HG02981 (cell line): ENCODE results near the gene GALNS.
"Not testable (repeated sequence)": the region's sequence is repeated elsewhere in the genome, so short reads cannot be mapped to it uniquely, and the experiment has no call there.

ENCODE experiments used
- ATAC-seq: cut with Tn5 transposase; IDR thresholded peaks from one replicate; pipeline ENCODE4 v1.9.1; 2021; ENCODE audit warnings: mild to moderate bottlenecking, moderate library complexity; ENCODE audit not compliant: unreplicated experiment

GALNS gene

DNA sequence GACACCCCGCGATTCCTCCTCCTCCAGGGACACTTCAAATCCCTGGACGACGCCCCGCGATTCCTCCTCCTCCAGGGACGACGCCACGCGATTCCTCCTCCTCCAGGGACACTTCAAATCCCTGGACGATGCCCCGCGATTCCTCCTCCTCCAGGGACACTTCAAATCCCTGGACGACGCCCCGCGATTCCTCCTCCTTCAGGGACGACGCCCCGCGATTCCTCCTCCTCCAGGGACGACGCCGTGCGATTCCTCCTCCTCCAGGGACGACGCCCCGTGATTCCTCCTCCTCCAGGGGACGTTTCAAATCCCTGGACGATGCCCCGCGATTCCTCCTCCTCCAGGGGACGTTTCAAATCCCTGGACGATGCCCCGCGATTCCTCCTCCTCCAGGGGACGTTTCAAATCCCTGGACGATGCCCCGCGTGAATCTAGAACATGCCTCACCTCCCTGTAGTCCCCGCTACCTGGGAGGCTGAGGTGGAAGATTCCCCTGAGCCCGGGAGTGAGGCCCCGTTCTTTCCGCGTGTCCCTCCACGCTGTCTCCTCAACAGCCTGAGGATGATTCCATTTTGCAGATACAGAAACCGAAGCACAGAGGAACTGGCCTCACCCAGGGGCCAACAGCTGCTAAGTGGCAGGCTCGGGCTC, 33.1 kb upstream of the GALNS start:
- not testable (repeated sequence) for ATAC-seq

DNA sequence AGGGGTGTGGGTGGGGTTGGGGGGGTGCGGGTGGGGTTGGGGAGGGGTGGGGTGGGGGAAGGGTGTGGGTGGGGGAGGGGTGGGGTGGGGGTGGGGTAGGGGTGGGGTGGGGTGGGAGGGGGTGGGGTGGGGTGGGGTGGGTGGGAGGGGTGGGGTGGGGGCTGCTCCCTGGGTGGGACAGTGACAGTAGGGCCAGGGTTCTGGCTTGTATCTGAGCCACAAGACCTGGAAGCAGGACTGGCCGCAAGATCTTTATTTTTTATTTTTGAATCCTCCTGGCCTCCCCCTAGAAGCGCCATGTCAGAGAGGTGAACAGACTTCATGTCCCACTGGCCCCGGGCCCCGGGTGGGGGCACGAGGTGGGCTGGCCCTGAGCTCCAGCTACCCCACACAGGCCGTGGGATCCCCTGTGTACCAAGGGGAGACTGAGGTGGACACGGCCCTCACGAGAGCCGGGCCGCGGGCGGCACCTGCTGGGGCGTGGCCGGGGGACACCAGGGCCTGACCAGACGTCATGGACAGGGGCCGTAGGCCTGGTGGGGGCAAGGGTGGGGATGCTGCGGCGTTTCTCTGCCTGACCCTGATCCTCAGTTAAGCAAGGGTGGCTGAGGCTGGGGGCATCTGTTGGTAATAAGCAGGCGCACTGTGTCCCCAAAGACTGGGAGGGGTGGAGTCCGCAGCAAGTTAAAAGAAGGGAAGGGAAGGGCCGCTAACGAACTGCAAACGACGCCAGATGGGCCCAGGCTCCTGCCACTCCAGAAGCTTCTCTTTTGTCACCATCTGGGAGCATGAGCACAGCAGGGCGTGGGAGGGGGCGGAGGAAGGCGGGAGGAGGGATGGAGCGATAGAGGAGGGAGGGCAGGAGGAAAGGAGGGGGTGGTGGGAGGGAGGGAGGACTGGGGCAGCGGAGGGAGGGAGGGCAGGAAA, 32.0 kb upstream of the GALNS start:
- ATAC-seq = no peak

DNA sequence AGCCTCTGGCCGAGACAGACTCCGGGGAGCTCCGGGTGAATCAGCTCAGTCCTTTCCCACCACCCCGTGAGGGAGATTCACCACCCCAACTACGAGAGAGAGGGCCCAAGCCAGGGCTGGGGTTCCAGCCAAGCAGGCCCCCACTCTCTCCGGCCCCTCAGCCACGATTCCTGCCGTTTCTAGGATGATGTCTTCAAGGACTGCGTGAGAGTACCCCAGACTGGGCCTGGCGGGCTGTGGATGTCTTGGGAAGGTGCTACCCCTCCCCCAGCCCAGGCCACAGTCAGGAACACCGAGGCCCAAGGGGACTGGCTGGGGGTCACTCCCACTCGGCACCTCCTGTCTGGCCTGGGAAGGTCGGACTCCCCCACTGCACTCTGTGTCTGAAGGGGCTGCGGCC, 31.3 kb upstream of the GALNS start:
- ATAC-seq = no peak

DNA sequence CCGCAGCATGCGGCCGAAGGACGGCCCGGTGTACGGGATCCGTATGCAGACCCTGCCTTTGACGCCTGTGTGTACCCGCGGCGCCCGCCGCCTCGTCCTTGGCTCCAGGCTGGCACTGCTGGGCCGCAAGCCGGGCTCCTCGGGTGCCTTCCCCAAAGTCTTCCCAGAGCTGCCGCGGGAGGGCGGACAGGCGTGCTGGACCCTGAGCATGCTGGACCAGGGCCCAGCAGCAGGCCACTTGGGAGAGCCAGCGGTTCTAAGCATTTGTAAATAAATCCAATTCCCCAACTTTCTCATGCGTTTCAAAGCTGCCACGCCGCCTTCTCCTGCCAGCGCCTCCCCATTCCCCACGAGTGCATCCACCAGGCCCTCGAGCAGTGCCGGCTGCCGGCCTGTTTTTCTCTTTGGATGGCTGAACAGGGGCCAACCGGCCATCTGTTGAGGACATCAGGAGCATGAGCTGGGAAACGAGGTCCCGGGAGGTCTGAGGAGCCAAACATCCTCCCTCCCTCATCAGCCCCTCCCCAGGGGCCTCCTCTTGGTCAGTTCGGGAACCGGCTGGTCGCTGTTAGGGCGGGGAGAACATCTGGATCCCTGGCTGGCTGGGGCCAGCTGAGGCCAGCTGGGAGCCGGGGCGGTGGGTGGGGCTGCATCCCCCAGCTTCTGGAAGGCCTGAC, 30.2 kb upstream of the GALNS start:
- ATAC-seq = no peak

DNA sequence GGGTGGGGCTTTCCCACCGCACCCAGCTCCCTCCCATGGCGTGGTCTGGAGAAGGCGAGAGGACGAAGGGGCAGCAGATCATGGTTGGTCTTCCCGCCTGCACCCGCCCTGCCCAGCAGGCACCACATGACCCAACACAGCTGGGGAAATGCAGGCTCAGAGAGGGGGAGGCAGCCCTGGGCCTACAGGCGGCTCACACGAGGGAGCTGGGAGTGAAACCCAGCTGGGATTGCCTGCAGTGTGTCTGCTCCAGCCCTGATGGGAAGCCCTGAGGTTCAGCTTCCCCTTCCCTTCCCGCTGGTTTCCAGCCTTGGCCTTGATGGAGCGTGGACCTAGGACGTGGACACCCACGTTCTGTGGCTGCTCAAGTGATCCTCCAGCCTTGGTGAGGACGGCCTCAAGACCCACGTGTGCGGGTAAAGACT, 29.7 kb upstream of the GALNS start:
- no peak for ATAC-seq

DNA sequence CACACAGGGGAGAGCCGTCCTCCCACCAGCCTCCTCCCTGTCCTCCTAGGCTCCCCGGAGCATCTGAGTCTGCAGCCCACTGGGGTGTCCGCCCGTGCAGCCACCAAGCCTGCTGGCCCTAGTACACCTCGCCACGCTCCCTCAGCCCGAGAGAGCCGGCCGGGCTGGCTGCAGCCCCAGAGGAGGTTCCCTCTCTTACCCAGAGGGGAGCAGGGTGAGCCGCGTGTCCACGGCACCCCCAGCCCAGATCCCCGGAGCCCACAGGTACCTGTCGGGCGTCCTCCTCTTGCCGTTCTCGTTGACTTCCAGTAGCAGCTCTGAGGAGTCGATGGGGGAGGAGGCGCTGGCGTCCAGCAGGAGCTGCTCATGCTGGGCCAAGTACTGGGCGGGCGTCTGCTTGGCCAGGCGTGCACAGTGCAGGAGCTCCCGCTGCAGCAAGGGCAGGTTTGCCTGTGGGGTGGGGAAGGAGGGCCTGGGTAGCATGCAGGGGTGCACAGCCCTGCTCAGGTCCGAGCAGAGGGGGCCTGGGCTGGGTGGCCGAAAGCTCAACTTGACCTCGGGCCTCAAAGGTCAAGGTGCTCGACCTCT, 29.0 kb upstream of the GALNS start:
- ATAC-seq = no peak

DNA sequence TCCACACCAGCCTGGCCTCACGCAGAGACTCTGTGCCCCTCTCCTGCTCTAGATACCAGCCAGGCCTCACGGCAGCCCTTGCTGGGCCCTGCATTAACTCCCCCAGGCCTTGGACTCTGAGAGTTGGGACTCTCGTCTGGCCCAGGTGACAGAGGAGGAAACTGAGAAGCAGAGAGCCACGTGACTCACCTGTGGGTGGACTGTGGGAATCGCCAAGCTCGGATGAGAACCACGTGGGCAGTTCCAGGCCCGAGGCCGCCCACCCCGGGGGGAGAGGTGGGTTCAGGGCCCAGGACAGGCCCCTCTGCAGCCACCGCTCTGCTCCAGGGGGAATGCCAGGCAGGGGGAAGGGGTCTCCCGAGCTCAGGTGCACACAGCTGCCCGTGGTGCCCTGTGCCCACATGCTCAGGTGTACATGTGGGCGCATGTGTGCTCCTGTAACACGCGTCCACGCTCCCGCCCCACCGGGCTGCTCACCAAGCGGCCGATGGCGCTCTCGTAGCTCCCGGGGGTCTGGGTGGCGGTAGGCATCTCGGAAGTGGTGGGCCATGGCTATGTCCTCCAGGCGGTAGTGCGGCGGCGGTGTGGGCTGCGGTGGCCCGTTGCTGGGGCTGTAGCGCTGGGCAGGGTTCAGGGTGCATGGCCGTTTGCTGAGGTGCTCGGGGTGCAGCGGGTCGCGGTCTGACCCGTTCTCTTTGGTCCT, 28.0 kb upstream of the GALNS start:
- ATAC-seq = no peak

DNA sequence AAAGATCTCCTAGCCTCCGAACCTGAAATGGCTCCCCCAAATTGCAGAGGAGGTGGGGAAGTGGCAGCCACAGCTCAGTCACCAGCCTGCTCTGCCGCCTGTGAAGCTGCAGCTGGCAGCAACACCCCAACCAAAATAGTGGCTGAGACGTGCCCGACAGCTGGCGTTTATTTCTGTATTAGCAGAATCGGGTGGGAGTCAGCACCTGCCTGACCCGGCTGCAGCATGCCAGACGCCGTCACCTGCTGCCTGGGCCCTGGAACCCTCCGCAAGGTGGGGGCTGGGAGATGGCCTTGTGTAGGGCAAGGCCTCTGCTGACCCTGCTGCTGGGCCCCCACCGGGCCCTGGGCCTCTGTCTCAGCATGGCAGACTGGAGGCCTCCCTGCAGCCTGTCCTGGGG, 27.2 kb upstream of the GALNS start:
- ATAC-seq = no peak

DNA sequence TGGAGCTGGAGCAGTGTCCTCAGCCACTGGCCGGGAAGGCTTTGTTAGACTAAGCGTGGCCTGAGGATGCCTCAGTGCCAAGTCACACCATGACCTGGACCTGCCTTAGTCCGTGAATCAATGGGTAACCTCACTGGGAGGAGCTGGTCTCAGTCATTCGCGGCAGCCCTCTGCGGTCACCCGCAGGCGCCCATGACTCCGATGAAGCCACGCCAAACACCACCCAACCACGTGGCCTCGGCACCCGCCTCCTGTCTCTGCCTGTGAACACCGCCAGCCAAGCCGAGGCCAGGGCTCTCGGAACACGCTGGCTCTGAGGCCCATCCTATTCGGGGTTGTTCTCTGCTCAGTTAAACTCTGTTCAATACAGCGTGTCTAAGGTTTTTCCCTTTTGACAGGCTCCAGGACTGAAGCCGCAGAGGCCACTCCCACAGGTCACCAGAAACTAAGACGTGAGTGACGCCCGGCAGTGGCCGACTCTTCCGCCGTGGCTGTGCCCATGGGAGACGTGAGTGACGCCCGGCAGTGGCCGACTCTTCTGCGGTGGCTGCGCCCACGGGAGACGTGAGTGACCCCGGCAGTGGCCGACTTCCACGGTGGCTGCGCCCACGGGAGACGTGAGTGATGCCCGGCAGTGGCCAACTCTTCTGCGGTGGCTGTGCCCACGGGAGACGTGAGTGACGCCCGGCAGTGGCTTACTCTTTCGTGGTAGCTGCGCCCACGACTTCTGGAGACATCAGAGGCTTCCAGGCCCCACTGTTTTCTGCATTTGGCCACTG, 26.6 kb upstream of the GALNS start:
- no peak for ATAC-seq

DNA sequence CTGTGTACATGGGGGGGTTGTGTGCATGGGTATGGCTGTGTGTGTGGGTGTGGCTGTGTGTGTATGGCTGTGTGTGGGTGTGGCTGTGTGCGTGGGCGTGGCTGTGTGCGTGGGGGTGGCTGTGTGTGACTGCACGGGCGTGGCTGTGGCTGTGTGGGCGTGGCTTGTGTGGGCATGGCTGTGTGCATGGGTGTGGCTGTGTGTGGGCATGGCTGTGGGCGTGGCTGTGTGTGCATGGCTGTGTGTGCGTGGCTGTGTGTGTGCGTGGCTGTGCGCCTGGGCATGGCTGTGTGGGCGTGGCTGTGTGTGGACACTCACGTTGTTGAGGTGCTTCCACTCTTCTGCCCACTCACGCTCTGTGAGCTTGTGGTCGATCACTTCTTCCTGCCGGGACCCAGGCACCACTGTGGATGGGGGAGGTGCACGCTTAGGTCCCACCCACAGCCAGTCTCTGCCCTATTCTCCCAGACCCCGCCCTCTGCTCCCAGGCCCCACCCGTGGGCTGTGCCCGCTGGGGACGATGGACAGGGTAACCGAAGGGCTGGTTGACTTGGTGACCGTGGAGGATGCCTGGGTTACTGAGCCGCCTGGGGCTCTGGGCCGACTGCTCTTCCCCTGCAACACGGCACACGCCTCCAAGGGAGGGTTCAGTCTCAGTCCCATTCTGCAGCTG, 25.7 kb upstream of the GALNS start:
- no peak for ATAC-seq

DNA sequence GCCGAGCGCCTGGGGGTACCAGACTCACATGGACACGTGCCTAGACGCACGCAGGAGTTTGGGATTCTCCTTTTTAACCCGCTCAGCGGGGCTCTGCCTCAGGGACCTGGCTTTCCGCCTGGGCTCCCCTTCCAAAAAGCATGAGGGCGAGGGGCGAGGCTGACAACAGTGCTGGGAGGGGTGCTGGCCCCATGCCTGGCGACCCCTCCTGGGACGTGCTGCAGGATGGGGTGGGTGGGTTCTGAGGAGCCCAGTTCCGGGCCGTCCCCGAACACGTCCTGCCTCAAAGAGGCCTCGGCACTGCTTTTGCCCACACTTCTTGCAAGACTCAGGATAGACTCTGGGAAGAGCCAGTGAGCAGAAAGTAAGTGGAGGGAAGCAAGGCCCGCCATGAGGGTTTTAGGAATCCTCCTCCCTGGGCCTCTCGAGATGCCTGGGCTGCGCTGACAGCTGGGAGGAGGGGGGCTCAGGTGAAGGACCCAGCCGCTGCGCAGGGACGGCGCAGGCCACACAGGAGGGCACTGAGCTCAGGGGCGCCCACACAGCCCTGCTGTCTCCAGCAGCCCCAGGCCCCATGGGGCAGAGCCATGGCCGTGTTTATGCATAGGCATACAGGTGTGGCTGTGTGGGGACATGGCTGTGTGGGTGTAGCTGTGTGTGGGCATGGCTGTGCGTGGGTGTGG, 25.1 kb upstream of the GALNS start:
- ATAC-seq = no peak

DNA sequence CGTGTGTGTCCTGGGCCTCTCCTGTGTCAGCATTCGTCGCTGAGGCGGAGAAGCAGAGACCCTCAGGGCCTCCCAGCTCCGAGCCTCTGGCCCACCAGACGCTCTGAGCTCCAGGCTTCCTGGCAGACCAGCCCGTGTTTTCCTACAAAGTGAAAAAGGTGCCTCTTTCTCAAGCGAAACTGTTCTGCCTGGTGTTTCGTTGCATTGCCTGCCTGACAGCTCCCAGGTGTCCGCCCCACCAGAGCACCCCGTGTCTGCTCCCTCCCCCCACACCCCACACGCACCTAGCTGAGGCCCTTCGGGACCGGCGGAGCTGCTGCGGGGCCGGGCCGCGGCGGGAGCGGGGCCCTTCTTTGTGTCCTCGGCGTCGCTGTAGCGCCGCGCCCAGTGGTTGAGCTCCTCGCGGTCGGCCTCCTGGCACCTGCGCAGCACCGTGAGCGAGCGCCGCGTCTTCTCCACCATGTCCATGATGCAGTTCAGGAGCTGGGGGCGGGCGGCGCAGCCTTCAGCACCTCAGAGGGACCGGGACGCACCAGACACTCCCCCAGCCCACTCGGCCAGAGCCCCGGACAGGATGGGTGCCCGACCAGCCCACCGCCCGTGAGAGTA, 24.4 kb upstream of the GALNS start:
- no peak for ATAC-seq

DNA sequence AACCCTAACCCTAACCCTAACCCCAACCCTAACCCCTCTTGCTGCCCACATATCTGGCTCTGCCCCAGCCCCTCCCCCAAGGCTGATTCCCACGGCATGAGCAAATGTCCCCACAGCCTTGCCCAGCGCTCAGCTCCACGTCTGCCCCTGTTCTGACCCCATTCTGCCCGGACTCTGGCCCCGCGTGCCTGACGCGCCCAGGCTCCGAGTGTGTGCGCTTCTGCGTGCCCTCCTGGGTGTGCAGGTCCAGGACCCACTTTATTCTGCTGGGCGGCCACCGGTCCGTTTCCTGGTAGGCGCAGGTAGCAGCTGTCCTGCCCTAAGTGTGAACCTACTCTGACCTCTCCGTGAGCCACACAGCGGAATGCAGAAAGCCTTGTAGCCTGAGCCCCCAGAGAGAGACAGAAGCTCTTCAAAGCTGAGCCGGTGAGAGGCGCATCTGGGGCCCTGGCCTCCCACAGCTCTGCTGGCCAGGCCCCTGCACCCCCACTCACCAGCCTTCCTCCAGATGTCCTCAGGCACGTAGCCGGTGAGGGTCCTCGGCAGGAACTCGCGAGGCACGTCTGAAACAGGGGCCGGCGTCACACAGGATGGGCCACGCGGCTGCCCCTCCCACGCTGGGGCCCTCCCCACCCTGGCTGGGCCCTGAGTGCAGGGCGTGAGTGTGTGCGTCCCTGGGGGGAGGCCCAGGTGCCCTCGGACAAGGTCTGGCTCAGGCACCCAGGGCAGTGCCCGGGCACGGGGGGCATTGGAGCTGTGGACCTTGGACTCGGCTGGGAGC, 23.7 kb upstream of the GALNS start:
- no peak for ATAC-seq

DNA sequence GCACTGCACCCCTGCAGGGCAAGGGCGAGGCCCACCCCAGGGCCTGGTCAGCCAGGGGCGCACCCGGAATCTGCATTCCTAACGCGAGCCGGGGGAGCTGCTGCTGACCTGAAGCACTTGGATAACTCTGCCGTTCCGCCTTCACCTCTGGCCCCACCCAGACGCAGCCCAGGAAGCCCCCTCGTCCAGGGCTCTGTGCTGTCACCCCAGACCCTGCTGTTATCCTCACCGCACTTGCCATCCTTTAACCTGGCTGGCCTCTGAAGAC, 23.0 kb upstream of the GALNS start:
- no peak for ATAC-seq

DNA sequence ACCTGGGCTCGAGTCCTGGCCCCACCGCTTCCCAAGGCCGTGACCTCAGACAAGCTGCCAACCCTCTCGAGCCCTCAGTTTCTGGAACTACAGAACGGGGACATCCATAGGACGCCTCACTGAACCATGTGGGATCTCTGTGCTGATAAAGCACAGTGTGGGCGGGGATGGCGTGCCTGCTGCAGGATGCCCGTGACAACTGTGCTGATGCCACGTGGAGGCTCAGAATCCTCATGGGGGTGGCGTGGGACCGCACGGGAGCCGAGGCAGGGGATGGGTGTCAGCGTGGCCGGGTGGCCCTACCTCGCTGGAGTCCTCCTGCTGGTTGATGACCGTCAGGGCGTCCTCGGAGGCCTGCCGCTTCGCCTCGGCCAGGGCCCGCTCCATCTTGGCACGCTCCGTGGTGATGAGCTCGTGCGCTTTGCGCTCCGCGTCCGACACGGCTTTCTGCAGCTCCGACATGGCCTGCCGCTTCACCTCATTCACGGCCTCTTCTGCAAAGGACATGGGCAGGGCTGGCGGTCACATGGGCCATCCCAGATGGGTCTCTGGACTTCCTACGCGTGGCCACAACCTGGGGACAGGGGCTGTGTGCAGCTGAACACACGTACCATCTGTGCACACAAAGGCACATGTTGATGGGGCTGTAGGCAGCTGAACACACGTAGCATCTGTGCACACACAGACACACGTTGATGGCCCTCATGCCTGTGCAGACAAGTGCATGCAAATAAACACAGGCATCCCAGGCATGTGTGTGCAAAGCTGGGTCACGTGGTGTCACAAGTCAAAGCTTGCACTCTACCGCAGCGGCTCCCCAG, 22.4 kb upstream of the GALNS start:
- no peak for ATAC-seq

DNA sequence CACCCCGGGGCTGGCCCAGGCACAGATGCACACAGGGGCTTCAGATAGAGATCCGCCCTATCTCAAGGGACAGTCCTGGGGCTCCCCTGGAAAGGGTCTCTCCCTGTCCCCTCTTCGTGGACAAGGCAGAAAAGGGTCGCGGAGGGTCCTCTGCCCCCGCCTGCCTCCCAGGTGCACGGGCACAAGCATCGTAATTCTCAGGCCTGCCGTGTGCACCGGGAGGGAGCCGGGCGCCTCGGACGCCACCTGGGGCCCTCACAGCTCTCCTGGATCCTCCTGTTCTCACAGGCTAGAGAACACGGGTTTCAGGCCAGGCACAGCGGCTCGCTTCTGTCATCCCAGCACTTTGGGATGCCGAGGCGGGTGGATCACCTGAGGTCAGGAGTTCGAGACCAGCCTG, 21.6 kb upstream of the GALNS start:
- ATAC-seq = no peak
